Pancreas (tissue), 10 donors: ENCODE data around the gene HOXC10. TPM values are rescaled to one million over a fixed set of nuclear protein-coding genes. Genes with fewer than 3 reads are reported as not detected.
A peak's percentile ranks its signal among the peaks of the same experiment; 100 is the strongest.

Source experiments
- ATAC-seq, 4 donors: fragments of 200-7000 bp; cut with Tn5 transposase; one replicate each; pipeline versions ENCODE4 v1.8.0 to v1.9.1; 2020; ENCODE audit warnings: mild to moderate bottlenecking in 4 of 4, moderate library complexity in 4 of 4
- DNase-seq, 6 donors: peaks; one replicate each; pipeline ENCODE4 v3.0.0-alpha.2; 2020
- FAIRE-seq: peaks from 2 replicates; lab custom pipeline; 2012; peaks lifted over from hg19 to GRCh38; lab: Jason Lieb, UNC
- H3K27ac ChIP-seq, 4 donors: fragments of 200-600 bp; sonication (generic); 1 replicate in 3 of 4; 2 replicates in 1 of 4; pipeline versions ENCODE4 v1.5.0 to v1.8.0; 2020
- H3K27me3 ChIP-seq, 4 donors: fragments of 200-600 bp; one replicate each; pipeline ENCODE4 v1.8.0; 2021
- H3K36me3 ChIP-seq, 3 donors: fragments of 200-600 bp; sonication (generic) in 1 of 3; one replicate each; pipeline versions ENCODE4 v1.5.0 to v1.8.0; 2020 to 2021
- H3K4me1 ChIP-seq, 3 donors: fragments of 200-600 bp; one replicate each; pipeline ENCODE4 v1.8.0; 2021
- H3K4me3 ChIP-seq, 4 donors: fragments of 200-600 bp; sonication (generic) in 2 of 4; one replicate each; pipeline versions ENCODE4 v1.5.0 to v1.8.0; 2020 to 2021
- H3K9me3 ChIP-seq, 4 donors: fragments of 200-600 bp; one replicate each; pipeline ENCODE4 v1.8.0; 2021
- CTCF ChIP-seq, 4 donors: fragments of 200-600 bp; sonication (generic) in 3 of 4; IDR thresholded peaks; one replicate each; pipeline versions ENCODE4 v1.5.0 to v1.8.0; 2021; ENCODE audit warnings: antibody characterized with exemption in 4 of 4
- WGBS, 2 donors: extraction: QIAGEN DNeasy Blood & Tissue Kit; methylation state at CpG; one replicate each; pipeline ENCODE4 v1.1.7; 2013; 5-methylcytosine and 5-hydroxymethylcytosine counted together
- intact Hi-C, 3 donors: fragments of 100-400 bp; cut with DNase I; formaldehyde crosslinking; loops; one replicate each; pipeline versions ENCODE4 v1.11.1 to v1.14.2; 2022
- polyA plus RNA-seq, 2 donors: library from polyadenylated mRNA; stranded (reverse); fragments of 200-250 nt; gene quantifications; one replicate each; pipeline ENCODE4 v1.2.3, GENCODE V29; 2013
- total RNA-seq, 6 donors: library from RNA; stranded (reverse); fragmentation: NEBNext Ultra II Directional in 4 of 6; extraction: Animal tissue kit (Norgen Biotek cat#: 25700) in 4 of 6; gene quantifications; one replicate each; pipeline versions ENCODE4 v1.2.1 to v1.2.4, GENCODE V29; 2021 to 2023
- donor health status: healthy with polysubstance abuse.
- donor health status: DM: no; HTN: no; CAD: no; lungs with moderate emphysema.
- donor health status: DM: no; HTN: no; CAD: no.
- donor health status: control.
- donor health status: control.
- donor health status: Bipolar disorder and iron deficiency.
- donor health status: DM: yes; HTN: yes; CAD: no.
- donor health status: DM: no; HTN: no; CAD: no.
- donor health status: DM: no; HTN: no; CAD: no.
- donor health status: DM: yes; HTN: yes; CAD: no.

Gene HOXC10
- total and polyA plus RNA-seq, 8 donors, result 0.08 to 0.16 TPM; not detected in 6

DNA sequence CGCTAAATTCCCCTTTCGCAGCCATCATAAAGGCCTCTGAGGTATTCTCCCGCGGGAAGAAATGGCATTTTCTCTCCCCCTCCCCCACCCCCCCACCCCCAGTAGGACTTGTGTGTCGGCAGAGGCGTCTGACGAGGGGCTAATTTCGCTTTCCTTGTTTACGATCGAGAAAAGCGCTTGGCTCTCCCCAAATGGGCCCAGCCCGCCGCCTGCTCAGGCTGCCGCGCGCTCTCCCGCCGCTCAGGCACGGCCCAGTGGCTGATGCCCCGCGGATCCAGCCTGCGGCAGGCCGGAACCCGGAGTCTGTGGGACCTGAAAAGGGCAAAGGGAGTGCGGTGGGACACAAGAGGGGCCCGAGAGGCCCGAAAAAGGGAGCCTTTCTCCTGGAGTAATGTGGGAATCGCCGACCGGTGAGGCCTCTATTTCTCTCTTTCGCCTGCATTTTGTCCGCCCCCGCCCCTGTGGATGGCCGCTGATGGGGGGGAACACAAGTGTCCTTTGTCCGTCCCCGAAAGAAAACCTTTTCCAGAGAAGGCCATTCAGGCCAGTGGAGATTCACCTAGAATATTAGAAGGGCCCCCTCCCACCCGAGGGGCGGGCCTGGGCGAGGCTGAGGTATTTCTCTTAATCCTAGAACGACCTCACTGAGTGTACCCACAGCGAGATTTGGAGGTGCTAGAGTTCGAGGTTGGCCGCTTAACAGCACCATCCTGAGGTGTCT lies 34.3 kb downstream of the HOXC10 start:
- FAIRE-seq, result no peak
- no peak for TF ChIP-seq CTCF (IDR thresholded peaks at IDR 0.05)

GRCh38 chr12:54019924-54020590 lies 35.1 kb downstream of the HOXC10 start:
- WGBS, 2 donors, result 37 to 41% methylated on average over 10 of the region's 10 CpGs
- no peak overlapping the region for H3K4me3 ChIP-seq

More for the DNA sequence above, 34.3 kb downstream of the HOXC10 start:
- no peak overlapping the region for H3K4me3 ChIP-seq
- H3K9me3 ChIP-seq, result no peaks in the 10 kb centered on the region
- peaks cover 0 to 4% (median 0%) of the 10 kb centered on the region in 3 donors for H3K4me1 ChIP-seq
- peak in 1 of 6 donors; percentile 66 for DNase-seq
- H3K27ac ChIP-seq, result no peak overlapping the region
- ATAC-seq, result no peak
- H3K36me3 ChIP-seq, result no peaks in the 10 kb centered on the region
- WGBS, 2 donors, result 38 to 48% methylated on average over 43 of the region's 43 CpGs
- peaks cover 0 to 41% (median 10%) of the 10 kb centered on the region in 4 donors for H3K27me3 ChIP-seq
- intact Hi-C loops, result no loop called here

GRCh38 chr12:54020591-54021405 lies 35.9 kb downstream of the HOXC10 start:
- no peak for TF ChIP-seq CTCF (IDR thresholded peaks at IDR 0.05)
- Histone ChIP-seq H3K27me3 (peaks cover 0 to 33% (median 6%) of the 10 kb centered on the region in 4 donors), H3K9me3 (no peaks in the 10 kb centered on the region), H3K4me1 (peaks cover 0 to 4% (median 0%) of the 10 kb centered on the region in 3 donors), H3K27ac (no peak overlapping the region), H3K36me3 (no peaks in the 10 kb centered on the region), H3K4me3 (no peak overlapping the region)
- 60 to 66% methylated on average over 23 of the region's 23 CpGs for WGBS, 2 donors
- intact Hi-C loops, result no loop called here
- ATAC-seq (no peak), DNase-seq (no peak), FAIRE-seq (no peak)

More at GRCh38 chr12:54019924-54020590, 35.1 kb downstream of the HOXC10 start:
- peaks cover 0 to 4% (median 0%) of the 10 kb centered on the region in 3 donors for H3K4me1 ChIP-seq
- H3K36me3 ChIP-seq, result no peaks in the 10 kb centered on the region
- no peak for DNase-seq
- no peak for FAIRE-seq
- peaks cover 0 to 33% (median 9%) of the 10 kb centered on the region in 4 donors for H3K27me3 ChIP-seq
- no peak overlapping the region for H3K27ac ChIP-seq
- TF ChIP-seq CTCF (IDR thresholded peaks at IDR 0.05), result no peak
- H3K9me3 ChIP-seq, result no peaks in the 10 kb centered on the region
- intact Hi-C loops, result no loop called here
- ATAC-seq, result no peak

DNA sequence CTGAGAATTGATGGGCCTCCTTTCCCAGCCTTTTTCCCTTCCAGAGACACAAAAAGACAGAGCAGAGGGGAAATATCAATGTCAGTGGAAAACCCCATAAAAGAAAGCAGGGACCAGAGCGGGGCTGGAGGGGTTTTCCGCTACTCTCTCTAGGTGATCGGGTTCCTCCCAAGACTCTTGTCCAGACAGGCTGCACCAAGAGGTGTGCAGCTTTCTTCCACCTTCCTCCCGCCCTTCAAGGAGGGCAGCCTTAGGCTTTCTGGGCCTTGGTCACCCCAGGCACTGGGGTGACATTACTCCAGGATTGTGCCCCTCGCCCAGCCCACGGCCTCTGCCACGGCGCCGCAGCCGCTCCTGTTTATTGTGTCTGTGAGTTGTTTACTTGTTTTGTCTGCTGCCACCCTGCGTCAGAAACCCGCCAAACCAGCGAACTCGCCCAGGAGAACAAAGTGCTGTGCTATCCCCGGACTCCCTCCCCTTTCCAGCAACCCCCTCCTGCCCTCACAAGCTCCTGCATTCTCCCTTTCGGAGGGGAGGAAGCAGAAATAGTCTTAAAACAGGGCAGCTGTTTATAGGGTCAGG lies 36.6 kb downstream of the HOXC10 start:
- WGBS, 2 donors, result 41 to 42% methylated on average over 16 of the region's 16 CpGs
- no peak overlapping the region for H3K27ac ChIP-seq
- TF ChIP-seq CTCF (IDR thresholded peaks at IDR 0.05), result no peak
- no peaks in the 10 kb centered on the region for H3K9me3 ChIP-seq
- no peaks in the 10 kb centered on the region for H3K36me3 ChIP-seq
- DNase-seq, result no peak
- peaks cover 0 to 33% (median 5%) of the 10 kb centered on the region in 4 donors for H3K27me3 ChIP-seq
- no peak for ATAC-seq
- H3K4me1 ChIP-seq, result peaks cover 0 to 4% (median 0%) of the 10 kb centered on the region in 3 donors
- FAIRE-seq, result no peak
- intact Hi-C loops, result no loop called here
- H3K4me3 ChIP-seq, result no peak overlapping the region
